ENCODE results near the gene ATP5PO. TPM values are rescaled to one million over a fixed set of nuclear protein-coding genes. Genes with fewer than 3 reads are reported as not detected.

The ATP5PO gene
- total RNA-seq, 2 experiments from 2014 or later = 193 to 196 TPM

DNA sequence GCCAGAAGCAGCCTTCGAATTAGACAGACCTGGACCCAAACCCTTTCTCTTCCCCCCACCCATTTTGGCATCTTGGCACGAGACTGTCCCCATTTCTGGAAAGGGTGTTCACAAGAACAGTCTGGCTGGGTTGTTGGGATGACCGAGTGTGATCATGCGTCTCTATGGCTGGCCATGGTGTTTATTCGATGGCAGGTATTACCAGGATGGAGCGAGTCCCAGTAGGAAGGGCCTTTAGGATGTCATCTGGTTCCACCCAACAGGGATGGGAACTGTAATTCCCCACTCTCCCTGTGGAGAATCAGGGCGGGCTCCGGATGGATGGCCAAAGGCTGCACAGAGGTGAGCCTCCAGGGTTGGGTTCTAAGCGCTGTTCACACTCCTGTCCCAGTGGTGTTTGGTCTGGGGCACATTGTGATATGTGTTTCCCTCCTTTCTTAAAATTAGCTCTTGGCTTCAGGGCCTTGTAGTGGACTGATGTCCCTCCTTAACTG lies 33.4 kb upstream of the ATP5PO start:
- H3K4me3 Mint-ChIP-seq = peak overlapping the region; percentile 68
- H3K27me3 Mint-ChIP-seq = no peaks in the 10 kb centered on the region
- POLR2A ChIA-PET = interaction anchor here (0.6 to 9.9 kb wide), 22 partner anchors 10 to 249 kb away, joined by 3 to 405 read pairs (median 6); partner anchors contain the start of genes ATP5PO, MRPS6 and SLC5A3
- DNase-seq = peak; percentile 34
- peak overlapping the region; percentile 99 for H3K27ac Mint-ChIP-seq
- H3K9me3 Mint-ChIP-seq = peaks cover 12% of the 10 kb centered on the region
- peaks cover 60% of the 10 kb centered on the region for H3K36me3 Mint-ChIP-seq (ENCODE audit: low read depth)
- peaks cover 79% of the 10 kb centered on the region for H3K4me1 Mint-ChIP-seq
- CTCF ChIA-PET = interaction anchor here (0.5 to 3.8 kb wide), 11 partner anchors 11 to 1563 kb away, joined by 3 to 41 read pairs (median 8); partner anchors contain the start of genes MRPS6 and SLC5A3

DNA sequence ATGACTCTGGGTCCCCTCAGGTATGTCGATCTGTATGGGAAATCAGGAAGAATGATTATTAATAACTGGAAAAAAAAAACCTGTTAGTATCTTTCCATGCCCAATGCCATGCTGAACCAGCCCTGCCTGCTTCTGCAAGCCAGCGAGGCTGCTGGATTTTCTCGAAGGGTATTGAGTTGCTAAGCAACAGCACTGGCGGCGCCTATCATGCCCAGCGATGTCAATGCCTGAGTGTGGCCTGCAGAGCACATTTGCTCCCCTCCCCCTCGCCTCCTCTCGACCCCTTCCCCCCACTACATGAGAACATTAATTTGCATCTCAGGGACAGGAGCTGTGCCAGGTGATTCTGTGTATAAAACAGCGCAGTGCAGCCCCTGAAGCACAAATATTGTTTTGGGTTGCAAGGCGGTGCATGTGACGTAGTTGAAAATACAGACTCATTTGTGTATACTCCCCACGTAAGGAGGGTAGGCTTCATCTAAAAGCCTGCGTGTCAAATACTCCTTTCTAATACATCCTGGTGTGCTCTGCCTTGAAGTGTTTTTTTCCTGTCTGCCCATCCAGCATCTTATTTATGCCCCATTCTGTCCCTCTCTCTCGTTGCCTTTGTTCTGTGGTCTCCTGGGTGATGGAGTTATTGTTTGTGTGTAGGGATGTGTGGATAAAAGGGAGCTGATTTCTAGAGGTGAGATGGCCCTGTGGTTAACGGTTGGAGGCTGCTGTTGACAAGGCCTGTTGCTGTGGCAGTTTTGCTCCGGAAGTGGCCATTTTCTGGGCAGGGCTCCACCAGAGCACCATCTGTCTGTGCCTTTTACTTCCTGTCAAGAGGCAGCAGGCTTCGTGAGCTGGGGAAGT lies 32.7 kb upstream of the ATP5PO start:
- peaks cover 63% of the 10 kb centered on the region for H3K36me3 Mint-ChIP-seq (ENCODE audit: low read depth)

DNA sequence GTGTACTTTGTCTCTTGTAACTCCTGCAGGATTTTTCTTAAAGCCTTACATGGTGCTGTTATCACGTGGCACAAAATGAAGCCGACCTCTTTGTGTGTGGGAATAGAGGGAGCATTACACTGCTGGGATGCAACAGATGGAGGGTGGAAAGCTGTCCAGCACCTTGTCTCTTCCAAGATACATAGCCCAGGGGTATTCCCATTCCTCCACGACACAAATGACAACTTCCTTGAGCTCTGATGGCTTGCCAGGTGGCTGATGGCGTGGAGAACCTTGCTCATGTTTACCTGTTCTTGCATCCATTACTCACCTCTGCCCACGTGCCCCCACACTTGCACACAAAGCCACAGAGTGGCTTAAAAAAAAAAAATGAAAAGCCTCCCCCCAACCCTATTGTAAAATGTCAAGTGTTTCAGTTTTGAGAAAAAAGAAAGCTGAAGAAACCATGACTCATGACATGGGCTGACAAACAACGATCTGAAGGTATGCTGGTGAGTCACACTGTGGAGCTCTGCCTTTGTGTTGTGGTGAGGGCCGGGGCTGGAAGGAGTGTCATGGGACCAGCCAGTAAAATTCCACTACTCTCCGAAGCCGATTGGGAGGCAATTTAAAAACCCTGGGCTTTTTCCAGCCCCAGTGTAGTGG lies 32.0 kb upstream of the ATP5PO start:
- CTCF ChIA-PET = interaction anchor here (0.9 to 3.8 kb wide), 7 partner anchors 9 to 128 kb away, joined by 3 to 41 read pairs (median 20); no protein-coding TSS in a partner anchor

More for the DNA sequence above, 32.7 kb upstream of the ATP5PO start:
- CTCF ChIA-PET = interaction anchor here (0.5 to 3.8 kb wide), 11 partner anchors 10 to 1564 kb away, joined by 3 to 41 read pairs (median 8); partner anchors contain the start of genes MRPS6 and SLC5A3
- DNase-seq = peak; percentile 93
- peaks cover 79% of the 10 kb centered on the region for H3K4me1 Mint-ChIP-seq
- POLR2A ChIA-PET = interaction anchor here (0.6 to 9.9 kb wide), 25 partner anchors 11 to 250 kb away, joined by 3 to 405 read pairs (median 6); partner anchors contain the start of genes ATP5PO, MRPS6 and SLC5A3
- H3K27me3 Mint-ChIP-seq = no peaks in the 10 kb centered on the region
- H3K27ac Mint-ChIP-seq = peak overlapping the region; percentile 99
- H3K9me3 Mint-ChIP-seq = peaks cover 12% of the 10 kb centered on the region
- H3K4me3 Mint-ChIP-seq = peak overlapping the region; percentile 68

DNA sequence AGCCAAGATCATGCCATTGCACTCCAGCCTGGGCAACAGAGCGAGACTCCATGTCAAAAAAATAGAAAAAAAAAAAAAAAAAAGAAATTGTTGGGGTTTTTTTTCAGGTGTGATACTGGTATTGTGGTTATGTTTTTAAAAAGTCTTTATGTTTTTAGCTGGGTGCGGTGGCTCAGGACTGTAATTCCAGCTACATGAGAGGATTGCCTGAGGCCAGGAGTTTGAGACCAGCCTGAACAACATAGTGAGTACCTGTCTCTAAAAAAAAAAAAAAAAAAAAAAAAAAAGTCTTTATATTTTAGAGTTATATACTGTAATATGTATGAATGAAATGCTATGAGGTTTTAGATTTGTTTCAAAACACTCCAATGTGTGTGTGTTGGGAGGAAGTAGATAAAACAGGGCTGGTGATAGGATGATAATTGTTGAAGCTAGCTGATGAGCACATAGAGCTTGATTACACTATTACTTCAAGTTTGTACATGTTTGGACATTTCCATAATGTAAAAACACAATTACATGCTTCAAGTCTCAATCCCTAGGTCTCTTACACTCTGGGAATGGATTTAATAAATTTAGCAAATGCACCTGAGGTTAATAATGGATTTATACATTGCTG lies 30.2 kb upstream of the ATP5PO start:
- no peak overlapping the region for H3K4me3 Mint-ChIP-seq
- no peak for DNase-seq
- peaks cover 57% of the 10 kb centered on the region for H3K36me3 Mint-ChIP-seq (ENCODE audit: low read depth)
- peak overlapping the region; percentile 62 for H3K27ac Mint-ChIP-seq
- H3K9me3 Mint-ChIP-seq = peaks cover 16% of the 10 kb centered on the region
- no peaks in the 10 kb centered on the region for H3K27me3 Mint-ChIP-seq
- H3K4me1 Mint-ChIP-seq = peaks cover 68% of the 10 kb centered on the region
- CTCF ChIA-PET = interaction anchor here (0.6 to 1.0 kb wide), 4 partner anchors 8 to 685 kb away, joined by 3 to 4 read pairs (median 3); no protein-coding TSS in a partner anchor
- POLR2A ChIA-PET = interaction anchor here (0.6 to 9.9 kb wide), 3 partner anchors 10 to 669 kb away, joined by 3 to 405 read pairs (median 3); partner anchors contain the start of gene RCAN1

More for the DNA sequence above, 32.0 kb upstream of the ATP5PO start:
- Mint-ChIP-seq H3K27me3 (no peaks in the 10 kb centered on the region), H3K9me3 (peaks cover 14% of the 10 kb centered on the region), H3K4me3 (peak overlapping the region; percentile 68), H3K4me1 (peaks cover 77% of the 10 kb centered on the region), H3K27ac (peak overlapping the region; percentile 99), H3K36me3 (ENCODE audit: low read depth) (peaks cover 61% of the 10 kb centered on the region)
- peak; percentile 87 for DNase-seq
- POLR2A ChIA-PET = interaction anchor here (0.9 to 9.9 kb wide), 14 partner anchors 11 to 251 kb away, joined by 3 to 405 read pairs (median 12); partner anchors contain the start of genes MRPS6 and SLC5A3

DNA sequence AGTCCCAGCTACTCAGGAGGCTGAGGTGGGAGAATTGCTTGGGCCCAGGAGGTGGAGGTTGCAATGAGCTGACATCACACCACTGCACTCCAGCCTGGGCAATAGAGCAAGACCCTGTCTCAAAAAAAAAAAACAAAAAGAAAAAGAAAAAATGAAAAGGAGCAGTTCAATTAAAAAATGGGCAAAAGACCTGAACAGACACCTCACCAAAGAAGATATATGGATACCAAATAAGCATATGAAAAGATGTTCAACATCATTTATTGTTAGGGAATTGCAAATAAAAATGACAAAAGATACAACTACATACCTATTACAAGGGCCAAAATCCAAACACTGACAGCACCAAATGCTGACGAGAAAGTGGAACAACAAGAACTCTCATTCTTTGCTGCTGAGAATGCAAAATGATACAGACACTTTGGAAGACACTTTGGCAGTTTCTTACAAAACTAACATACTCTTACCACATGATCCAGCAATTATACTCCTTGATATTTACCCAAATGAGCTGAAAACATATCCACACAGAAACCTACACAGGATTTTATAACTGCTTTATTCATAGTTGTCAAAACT lies 28.7 kb upstream of the ATP5PO start:
- no peak overlapping the region for H3K27ac Mint-ChIP-seq
- H3K4me3 Mint-ChIP-seq = no peak overlapping the region
- H3K27me3 Mint-ChIP-seq = no peaks in the 10 kb centered on the region
- peaks cover 16% of the 10 kb centered on the region for H3K9me3 Mint-ChIP-seq
- H3K36me3 Mint-ChIP-seq (ENCODE audit: low read depth) = peaks cover 63% of the 10 kb centered on the region
- peaks cover 65% of the 10 kb centered on the region for H3K4me1 Mint-ChIP-seq
- POLR2A ChIA-PET = interaction anchor here (0.7 to 3.5 kb wide), 3 partner anchors 12 to 918 kb away, joined by 3 to 22 read pairs (median 7); no protein-coding TSS in a partner anchor
- CTCF ChIA-PET = no interaction called here
- DNase-seq = no peak

DNA sequence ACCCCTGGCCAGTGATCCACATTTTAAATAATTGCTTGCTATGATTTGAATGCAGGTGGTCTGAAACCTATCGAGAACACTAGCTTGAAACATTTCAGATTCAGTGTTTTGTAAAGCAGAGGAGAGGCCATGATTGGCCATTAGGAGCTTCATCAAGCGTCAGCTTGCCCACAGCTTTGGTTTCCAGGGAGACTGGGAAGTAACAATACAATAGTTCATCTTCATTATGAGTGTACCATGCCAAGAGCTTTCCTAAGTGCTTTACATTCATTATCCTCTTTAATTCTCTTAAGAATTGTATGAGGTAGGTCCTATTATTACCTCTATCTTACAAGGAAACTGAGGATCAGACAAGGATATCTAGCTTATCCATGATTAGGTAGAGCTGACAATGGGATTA lies 27.7 kb upstream of the ATP5PO start:
- Mint-ChIP-seq H3K9me3 (peaks cover 20% of the 10 kb centered on the region), H3K27me3 (no peaks in the 10 kb centered on the region), H3K4me3 (no peak overlapping the region), H3K4me1 (peaks cover 64% of the 10 kb centered on the region), H3K36me3 (ENCODE audit: low read depth) (peaks cover 70% of the 10 kb centered on the region), H3K27ac (no peak overlapping the region)
- ChIA-PET CTCF (no interaction called here), POLR2A (interaction anchor here (0.6 to 3.5 kb wide), 4 partner anchors 11 to 38 kb away, joined by 3 to 22 read pairs (median 5); no protein-coding TSS in a partner anchor)
- no peak for DNase-seq

DNA sequence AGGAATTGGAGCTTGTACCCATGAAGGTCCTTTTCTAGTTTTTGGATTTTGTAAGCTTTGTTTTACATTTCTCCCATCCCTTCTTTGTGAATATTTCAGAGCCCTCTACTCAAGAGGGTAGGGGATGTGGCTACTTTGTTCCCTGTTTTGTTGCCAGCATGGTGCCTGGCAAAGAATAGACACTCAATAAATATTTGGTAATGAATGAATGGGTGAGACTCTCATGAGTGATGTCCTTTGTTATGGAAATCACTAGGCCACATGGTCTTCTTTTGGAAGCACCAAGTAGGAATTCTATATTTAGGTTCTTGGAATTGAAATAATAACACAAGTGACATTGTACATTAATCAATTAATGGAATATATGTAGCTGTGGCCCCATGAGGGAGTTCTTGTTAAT lies 26.8 kb upstream of the ATP5PO start:
- Mint-ChIP-seq H3K27ac (no peak overlapping the region), H3K27me3 (no peaks in the 10 kb centered on the region), H3K4me3 (no peak overlapping the region), H3K36me3 (ENCODE audit: low read depth) (peaks cover 76% of the 10 kb centered on the region), H3K9me3 (peaks cover 20% of the 10 kb centered on the region), H3K4me1 (peaks cover 64% of the 10 kb centered on the region)
- no peak for DNase-seq
- CTCF ChIA-PET = no interaction called here
- POLR2A ChIA-PET = interaction anchor here (1.0 to 3.5 kb wide), 2 partner anchors 10 to 38 kb away, joined by 3 to 22 read pairs; no protein-coding TSS in a partner anchor

DNA sequence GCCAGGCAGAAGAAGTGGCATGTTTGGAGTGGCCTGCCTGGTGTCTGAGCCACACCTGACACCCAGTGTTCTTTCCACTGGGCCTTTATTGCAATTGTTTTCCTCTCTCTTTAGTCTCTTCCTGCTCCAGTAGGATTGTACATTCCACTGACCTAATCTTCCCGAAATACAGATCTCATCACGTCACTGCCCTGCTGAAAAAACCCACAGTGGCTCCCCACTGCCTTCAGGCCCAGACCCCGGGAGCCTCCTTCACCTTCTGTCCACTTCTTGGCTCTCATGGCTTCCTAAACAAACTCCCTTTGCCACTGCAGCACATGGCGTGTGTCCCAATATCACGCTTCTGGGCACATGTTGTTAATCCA lies 25.3 kb upstream of the ATP5PO start:
- Mint-ChIP-seq H3K27me3 (no peaks in the 10 kb centered on the region), H3K9me3 (peaks cover 20% of the 10 kb centered on the region), H3K4me1 (peaks cover 64% of the 10 kb centered on the region), H3K36me3 (ENCODE audit: low read depth) (peaks cover 77% of the 10 kb centered on the region), H3K27ac (no peak overlapping the region), H3K4me3 (no peak overlapping the region)
- DNase-seq = no peak
- ChIA-PET POLR2A (interaction anchor here (1.0 to 11.7 kb wide), 3 partner anchors 8 to 36 kb away, joined by 4 to 405 read pairs (median 22); no protein-coding TSS in a partner anchor), CTCF (interaction anchor here (2.7 to 5.4 kb wide), 2 partner anchors 8 to 16 kb away, joined by 16 to 41 read pairs; no protein-coding TSS in a partner anchor)

DNA sequence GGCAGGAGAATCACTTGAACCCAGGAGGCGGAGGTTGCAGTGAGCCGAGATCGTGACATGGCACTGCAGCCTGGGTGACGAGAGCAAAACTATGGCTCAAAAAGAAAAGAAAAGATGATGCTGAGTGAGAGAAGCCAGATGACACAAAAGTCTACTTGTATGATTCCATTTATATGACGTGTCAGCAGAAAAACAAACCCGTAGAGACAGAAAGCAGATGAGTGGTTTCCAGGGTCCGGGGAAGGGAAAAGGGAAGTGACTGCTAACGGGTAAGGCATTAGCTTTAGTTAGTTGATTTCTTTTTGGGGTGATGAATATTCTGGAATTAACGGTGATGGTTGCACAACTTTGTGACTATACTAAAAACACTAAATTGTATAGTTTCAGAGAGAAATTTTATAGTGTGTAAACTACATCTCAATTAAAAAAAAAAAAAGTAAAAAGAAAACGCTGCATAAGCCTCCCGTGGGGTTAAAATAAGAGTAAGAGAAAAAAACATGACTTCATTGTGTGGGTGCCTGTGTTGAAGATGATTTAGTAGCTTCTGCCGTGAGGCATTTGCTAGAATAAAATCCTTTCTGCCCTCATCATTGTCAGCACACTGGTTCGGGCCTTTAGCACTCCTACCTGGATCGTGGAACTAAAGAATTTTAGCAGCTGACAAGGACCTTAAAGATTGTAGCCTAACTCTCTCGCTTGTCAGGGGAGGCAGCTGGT lies 24.7 kb upstream of the ATP5PO start:
- POLR2A ChIA-PET = interaction anchor here (3.5 to 11.7 kb wide), 2 partner anchors 8 to 10 kb away, joined by 22 to 405 read pairs; no protein-coding TSS in a partner anchor
- H3K9me3 Mint-ChIP-seq = peaks cover 20% of the 10 kb centered on the region
- CTCF ChIA-PET = interaction anchor here (2.7 to 5.4 kb wide), 2 partner anchors 9 to 16 kb away, joined by 16 to 41 read pairs; no protein-coding TSS in a partner anchor
- peaks cover 82% of the 10 kb centered on the region for H3K36me3 Mint-ChIP-seq (ENCODE audit: low read depth)
- DNase-seq = no peak
- H3K4me1 Mint-ChIP-seq = peaks cover 66% of the 10 kb centered on the region
- H3K4me3 Mint-ChIP-seq = no peak overlapping the region
- no peaks in the 10 kb centered on the region for H3K27me3 Mint-ChIP-seq
- peak overlapping the region; percentile 34 for H3K27ac Mint-ChIP-seq

DNA sequence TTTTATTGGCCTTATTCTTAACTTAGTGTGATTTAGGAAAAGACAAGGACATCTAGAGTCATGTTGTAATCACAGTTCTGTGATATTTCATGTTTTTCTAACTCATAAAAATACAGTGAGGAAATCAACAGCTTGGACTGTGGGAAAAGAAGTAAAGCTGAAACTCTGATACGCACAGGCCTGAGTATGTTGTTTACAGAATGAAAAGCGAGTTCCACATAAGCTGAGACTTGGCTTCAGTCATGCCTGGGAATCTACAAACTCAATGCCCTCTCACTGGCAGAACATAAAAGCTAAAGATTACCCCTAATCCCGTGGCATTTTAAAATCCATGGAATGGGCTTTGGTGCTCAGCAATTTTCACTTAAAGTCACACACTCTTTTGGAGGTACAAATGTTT lies 23.6 kb upstream of the ATP5PO start:
- Mint-ChIP-seq H3K36me3 (ENCODE audit: low read depth) (peaks cover 82% of the 10 kb centered on the region), H3K4me3 (no peak overlapping the region), H3K9me3 (peaks cover 11% of the 10 kb centered on the region), H3K27ac (peak overlapping the region; percentile 40), H3K27me3 (no peaks in the 10 kb centered on the region), H3K4me1 (peaks cover 66% of the 10 kb centered on the region)
- ChIA-PET CTCF (interaction anchor here (2.7 to 5.4 kb wide), 2 partner anchors 10 to 15 kb away, joined by 16 to 41 read pairs; no protein-coding TSS in a partner anchor), POLR2A (interaction anchor here (0.9 to 11.7 kb wide), 5 partner anchors 11 to 147 kb away, joined by 3 to 405 read pairs (median 13); partner anchors contain the start of genes MRPS6 and SLC5A3)
- no peak for DNase-seq

DNA sequence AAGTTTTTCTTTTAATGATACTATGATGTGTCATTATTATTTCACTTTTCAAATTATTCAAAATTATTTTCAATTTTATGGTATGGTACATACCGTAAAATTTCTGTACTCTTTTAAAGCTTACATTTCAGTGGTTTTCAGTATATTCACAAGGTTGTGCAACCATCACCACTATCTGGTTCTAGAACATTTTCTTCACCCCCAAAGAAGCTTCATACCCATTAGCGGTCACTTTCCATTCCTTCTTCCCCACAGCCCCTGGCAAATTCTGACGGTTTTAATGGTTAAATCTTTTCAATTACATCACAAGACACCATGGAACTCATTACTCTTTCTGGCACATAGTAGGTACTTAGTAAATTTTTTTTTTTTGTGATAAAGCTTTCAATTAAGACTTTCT lies 22.8 kb upstream of the ATP5PO start:
- POLR2A ChIA-PET = interaction anchor here (1.1 to 11.7 kb wide), 6 partner anchors 12 to 148 kb away, joined by 3 to 405 read pairs (median 9); partner anchors contain the start of genes MRPS6 and SLC5A3
- H3K36me3 Mint-ChIP-seq (ENCODE audit: low read depth) = peaks cover 74% of the 10 kb centered on the region

More for the DNA sequence above, 22.8 kb upstream of the ATP5PO start:
- Mint-ChIP-seq H3K9me3 (peaks cover 9% of the 10 kb centered on the region), H3K27ac (peak overlapping the region; percentile 83), H3K27me3 (no peaks in the 10 kb centered on the region), H3K4me3 (no peak overlapping the region), H3K4me1 (peaks cover 70% of the 10 kb centered on the region)
- no peak for DNase-seq
- CTCF ChIA-PET = interaction anchor here (2.7 to 5.4 kb wide), 2 partner anchors 10 to 14 kb away, joined by 16 to 41 read pairs; no protein-coding TSS in a partner anchor

Measured in activated CD4-positive, alpha-beta memory T cell treated with anti-CD3 and anti-CD28 coated beads, Interleukin-2, amount 10 ng/mL, durations not matched to agents 7 days and 5 days (primary cell).